GM19035 (cell line): ENCODE measurements around the gene PDIA6.
A peak's percentile ranks its signal among the peaks of the same experiment; 100 is the strongest.
"Not testable (repeated sequence)": the region's sequence is repeated elsewhere in the genome, so short reads cannot be mapped to it uniquely, and the experiment has no call there.

Experiments used
- ATAC-seq: cut with Tn5 transposase; IDR thresholded peaks from one replicate; pipeline ENCODE4 v1.9.1; 2021; ENCODE audit not compliant: unreplicated experiment

PDIA6 gene

GRCh38 chr2:10811517-10811916, 1.1 kb downstream of the PDIA6 start:
- no peak for ATAC-seq

DNA sequence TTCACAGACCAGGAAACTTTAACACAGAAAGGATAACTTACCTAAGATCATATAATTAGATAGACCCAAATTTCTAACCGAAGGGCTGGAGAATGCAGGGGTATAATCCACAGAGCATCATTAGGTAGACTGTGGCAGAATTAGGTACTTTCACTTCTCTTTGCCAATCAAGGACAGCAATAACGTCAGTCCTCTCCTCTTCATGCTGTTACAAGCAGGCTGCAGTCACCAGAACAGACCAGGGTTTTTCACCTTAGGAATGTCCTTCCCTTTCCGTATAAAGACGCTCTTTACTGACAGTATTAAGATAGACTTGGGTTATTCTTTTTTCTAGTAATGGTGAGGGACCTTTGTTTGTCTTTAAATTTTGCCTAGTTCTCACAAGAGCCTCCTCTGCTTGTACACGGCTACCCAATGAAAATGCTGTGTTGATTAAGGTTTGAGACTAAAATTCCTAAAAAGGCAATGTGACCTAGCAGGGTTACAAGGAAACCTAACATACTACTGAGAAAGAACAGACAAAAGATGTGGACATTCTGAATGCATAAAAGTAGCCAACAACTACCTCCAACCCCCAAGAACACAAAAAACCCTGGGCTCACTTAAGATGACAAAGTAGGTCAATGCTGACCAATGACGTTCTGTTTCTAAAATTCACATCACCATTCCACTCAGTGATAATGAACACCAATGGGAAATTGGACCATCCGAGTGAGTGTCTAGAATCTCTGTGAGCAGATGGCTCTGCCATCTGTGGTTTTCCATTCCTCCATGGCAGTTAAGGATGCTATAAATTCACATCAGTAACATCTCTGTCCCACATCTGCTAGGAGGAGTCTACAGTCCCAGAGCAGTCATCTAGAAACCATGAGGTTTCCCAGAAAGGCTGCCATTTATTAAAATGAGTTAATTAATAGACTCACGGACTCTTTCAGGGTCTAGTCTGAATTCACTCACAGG, 2.1 kb downstream of the PDIA6 start:
- ATAC-seq = peak; percentile 17

DNA sequence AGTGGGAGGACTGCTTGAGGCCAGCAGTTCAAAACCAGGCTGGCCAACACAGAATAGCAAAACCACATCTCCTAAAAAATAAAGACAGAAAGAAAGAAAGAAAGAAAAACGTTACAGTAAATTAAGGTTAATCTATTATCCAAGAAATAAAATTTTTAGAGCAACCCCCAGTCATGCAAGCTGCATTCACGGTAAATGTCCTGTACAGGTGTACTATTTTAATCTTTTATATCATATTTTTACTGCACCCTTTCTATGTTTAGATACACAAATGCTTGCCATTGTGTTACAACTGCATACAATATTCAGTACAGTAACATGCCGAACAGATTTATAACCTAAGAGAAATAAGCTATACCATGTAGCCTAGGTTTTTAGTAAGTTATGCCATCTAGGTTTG, 6.0 kb downstream of the PDIA6 start:
- no peak for ATAC-seq

- not testable (repeated sequence) for ATAC-seq
These were observed 6.6 kb downstream of the PDIA6 start for GRCh38 chr2:10805990-10806389.

DNA sequence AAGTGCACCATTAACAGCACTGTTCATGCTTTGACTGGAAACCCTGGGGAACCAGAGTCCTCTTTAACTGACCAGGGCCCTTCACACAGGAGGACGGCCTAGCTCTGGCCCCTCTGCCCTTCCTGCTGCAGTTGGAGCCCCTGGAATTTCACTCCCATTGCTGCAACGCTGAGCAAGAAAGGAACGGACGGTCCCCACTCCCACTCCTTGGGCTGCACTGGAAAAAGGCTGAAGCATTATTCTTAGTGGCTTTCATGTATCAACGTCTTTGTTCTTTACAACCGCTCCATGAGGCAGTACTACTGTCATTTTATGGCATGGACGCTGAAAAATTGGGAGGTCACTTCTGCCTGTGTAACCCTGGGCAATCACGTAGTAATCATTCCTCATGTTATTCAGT, 9.9 kb downstream of the PDIA6 start:
- ATAC-seq = no peak

- ATAC-seq = no peak
These were observed 12.4 kb downstream of the PDIA6 start for GRCh38 chr2:10800163-10800562.

DNA sequence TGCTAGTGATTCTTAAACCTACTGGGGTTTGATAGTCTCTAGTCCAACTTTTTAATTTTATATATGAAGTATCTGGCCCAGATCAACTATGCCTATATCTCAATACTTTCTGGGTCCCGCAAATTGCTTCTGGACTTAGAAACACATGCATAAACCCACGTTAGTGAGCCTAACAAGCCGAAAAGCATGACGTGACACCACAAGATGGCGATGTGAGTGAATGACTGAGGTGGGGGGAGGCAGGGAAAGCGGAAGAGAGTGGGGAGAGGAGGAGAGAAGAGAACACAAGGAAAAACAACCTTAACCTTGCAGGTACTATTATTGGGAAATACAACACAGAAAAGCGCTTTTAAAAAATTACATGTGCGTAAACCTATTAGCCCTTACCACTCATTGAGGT, 13.8 kb downstream of the PDIA6 start:
- ATAC-seq = no peak

- no peak for ATAC-seq
These were observed 15.9 kb downstream of the PDIA6 start for GRCh38 chr2:10796703-10797102.

- no peak for ATAC-seq
These were observed 17.0 kb downstream of the PDIA6 start for GRCh38 chr2:10795508-10796046.

DNA sequence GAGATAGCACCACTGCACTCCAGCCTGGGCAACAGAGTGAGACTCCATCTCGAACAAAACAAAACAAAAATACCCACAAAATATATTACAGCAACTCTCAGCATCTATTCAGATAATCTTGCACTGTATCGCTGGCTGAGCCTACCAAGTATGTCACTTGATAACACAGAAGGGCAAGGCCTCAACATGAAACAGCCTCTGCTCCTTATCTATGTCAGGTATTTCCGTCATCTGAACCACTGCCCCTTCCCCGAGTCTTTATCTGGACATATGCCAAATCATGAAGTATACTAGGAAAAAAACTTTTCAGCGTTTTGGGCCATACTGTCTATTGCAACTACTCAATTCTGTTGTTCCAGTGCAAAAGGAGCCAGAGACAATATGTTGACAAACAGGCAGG, 17.7 kb downstream of the PDIA6 start:
- no peak for ATAC-seq

- ATAC-seq = no peak
These were observed 18.8 kb downstream of the PDIA6 start for GRCh38 chr2:10793816-10794215.

DNA sequence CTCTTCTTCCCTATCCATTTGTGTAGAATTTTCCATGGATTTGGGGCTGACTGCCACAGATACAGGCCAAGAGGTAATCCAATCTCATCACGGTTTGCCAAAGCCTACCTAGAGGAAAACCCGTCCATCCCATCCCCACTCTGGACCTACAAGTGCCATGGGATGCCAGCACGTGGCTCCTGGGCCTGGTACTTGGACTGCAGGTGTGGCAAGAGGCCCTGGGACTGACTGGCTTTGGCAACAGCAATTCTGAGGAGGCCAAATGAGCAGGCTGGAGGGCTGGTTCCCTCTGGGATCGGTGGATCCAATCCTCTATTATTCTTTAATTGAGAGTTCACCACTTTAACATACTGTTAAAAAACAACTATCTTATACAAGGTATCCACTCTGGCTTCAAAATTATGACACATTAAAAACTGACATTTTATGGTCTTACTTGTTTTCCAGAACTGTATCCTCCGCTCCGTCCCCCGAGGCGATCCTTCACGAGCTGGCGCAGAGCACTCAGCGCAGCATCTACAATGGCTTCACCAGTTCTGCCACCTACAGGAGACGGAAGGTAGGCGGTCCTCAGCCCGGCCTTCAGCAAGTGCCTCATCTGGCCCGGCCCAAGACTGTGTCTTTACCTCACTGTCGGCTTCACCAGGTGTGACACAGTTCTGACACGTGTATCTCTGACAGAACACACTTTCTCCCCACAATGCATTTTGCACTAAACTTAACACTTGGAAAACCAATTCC, 19.8 kb downstream of the PDIA6 start:
- ATAC-seq = no peak

DNA sequence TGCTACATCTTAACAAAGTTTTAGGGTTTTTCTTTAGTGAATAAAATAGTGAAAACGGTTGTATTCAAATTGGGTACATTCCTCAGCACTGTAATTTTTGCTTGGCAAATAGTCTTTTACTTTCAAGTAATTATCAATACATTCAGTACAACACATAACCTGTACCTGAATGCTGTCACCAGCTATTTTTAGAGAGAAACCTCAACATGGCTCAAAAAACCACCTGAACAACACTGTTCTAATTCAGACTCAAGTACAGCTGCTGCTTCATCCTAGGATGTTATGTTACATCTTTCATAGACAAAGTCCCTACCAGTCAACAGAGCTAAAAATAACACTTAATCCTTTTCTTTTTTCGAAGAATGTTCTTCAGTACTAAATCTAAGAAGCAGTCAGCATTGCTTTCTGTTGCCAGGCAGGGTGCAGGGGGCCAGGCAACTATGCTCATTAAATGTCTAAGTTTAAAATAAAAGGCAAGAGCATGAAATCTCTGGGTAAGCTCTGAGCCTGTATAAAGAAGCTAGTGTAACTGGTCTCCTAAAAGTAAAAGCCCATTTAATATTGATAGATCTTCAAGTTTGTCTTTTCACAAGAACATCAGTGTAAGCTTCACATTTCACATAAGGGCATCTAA, 20.5 kb downstream of the PDIA6 start:
- peak; percentile 68 for ATAC-seq

- peak; percentile 51 for ATAC-seq
These were observed 22.2 kb downstream of the PDIA6 start for GRCh38 chr2:10790228-10790973.

GRCh38 chr2:10788855-10789254, 23.7 kb downstream of the PDIA6 start:
- no peak for ATAC-seq

DNA sequence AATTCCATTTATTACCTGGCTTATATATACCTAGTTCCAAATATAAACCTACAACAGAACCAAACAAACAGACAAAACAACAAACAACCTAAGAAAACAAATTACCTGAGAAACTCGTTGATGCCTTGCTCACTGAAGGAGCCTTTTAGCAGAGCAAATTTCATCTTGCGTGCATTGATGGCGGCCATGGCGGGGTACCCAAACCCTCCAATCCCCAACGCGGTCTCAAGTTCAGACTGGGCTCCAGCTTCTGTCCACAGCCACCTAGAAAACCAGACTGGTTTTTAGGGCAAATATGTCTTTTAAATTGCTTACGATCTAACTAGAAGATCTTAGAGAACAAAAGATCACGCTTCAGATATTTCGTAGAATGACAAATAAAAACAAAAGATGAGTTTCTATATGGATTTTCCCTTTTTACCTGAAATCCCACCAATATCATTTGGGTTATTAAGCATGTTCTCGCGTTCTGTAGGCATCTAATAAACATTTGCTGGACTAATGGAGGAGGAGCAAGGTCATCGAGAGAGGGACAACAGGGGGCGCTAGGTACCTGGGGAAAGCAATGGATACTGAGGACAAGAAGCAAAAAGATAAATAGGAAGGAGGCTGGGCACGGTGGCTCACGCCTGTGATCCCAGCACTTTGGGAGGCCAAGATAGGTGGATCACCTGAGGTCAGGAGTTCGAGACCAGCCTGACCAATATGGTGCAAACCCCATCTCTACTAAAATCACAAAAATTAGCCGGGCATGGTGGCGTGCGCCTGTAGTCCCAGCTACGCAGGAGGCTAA, 25.2 kb downstream of the PDIA6 start:
- no peak for ATAC-seq

- no peak for ATAC-seq
These were observed 26.2 kb downstream of the PDIA6 start for GRCh38 chr2:10786240-10786982.

- ATAC-seq = no peak
These were observed 27.3 kb downstream of the PDIA6 start for GRCh38 chr2:10785260-10785659.

DNA sequence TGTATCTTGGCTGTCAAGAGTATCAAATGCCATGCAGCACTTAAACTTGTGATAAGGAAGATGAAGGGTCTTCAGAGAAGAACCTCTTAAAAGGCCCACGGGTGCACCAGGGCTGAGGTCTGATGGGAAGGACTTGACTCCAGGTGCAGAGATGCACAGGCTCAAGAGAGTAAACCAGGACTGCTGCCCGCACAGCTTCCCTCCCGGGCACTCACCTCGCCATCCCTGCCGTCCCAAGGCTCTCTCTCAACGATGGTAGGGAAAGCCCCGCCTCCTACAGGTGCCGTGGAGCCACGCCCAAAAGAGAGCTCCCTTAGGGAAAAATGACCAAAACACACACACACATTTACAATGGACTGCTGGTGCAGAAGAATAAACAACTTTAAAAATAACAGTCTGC, 27.9 kb downstream of the PDIA6 start:
- ATAC-seq = no peak
